HCT116 (cell line): ENCODE results near the gene SELENOK. TPM values are rescaled to one million over a fixed set of nuclear protein-coding genes. Genes with fewer than 3 reads are reported as not detected.

Experiments
- ATAC-seq: fragments of 200-7000 bp; cut with Tn5 transposase; 2 replicates; pipeline ENCODE4 v1.9.1; 2020; ENCODE audit warnings: mild to moderate bottlenecking, moderate library complexity
- BruUV-seq: library from RNA; stranded (reverse); fragments of 400-500 nt; replicated peaks from 2 replicates; lab custom pipeline; 2021; lab: Mats Ljungman, UMichigan
- CTCF ChIA-PET: fragments of 300-600 bp; sonication (Branson Sonifier 250); formaldehyde crosslinking; loops from one replicate; lab custom pipeline; 2021; ENCODE audit warnings: antibody characterized with exemption; lab: Charles Lee
- POLR2A ChIA-PET: fragments of 300-600, 350-600 bp; sonication (Branson Sonifier 250); formaldehyde crosslinking; loops from one replicate; lab custom pipeline; 2021; ENCODE audit warnings: antibody characterized with exemption; lab: Charles Lee
- RAD21 ChIA-PET, 2 experiments: fragments of 300-600 bp; sonication (Branson Sonifier 250); formaldehyde crosslinking; loops; one replicate each; lab custom pipeline; 2023; ENCODE audit warnings: low total read pairs in 2 of 2; ENCODE audit not compliant: uncharacterized antibody in 2 of 2, unreplicated experiment in 2 of 2, low non-redundant PET in 1 of 2; lab: Charles Lee
- DNase-seq: peaks from one replicate; pipeline ENCODE4 v3.0.0-alpha.2; 2010; ENCODE audit warnings: low read depth, low spot score
- H2AFZ ChIP-seq: fragments of 200-600 bp; shearing (Covaris generic), sonication (generic); 2 replicates; pipeline ENCODE4 v1.6.1; 2017; ENCODE audit warnings: low read depth, mixed run types, mixed read lengths, antibody characterized with exemption, low read length; ENCODE audit not compliant: poor library complexity, severe bottlenecking
- H3K27ac ChIP-seq: 2 replicates; pipeline ENCODE4 v1.5.1; 2012; ENCODE audit warnings: low read depth, low read length
- H3K27me3 ChIP-seq: fragments of 200-600 bp; sonication (generic); 2 replicates; pipeline ENCODE4 v1.6.1; 2016; ENCODE audit warnings: mixed run types, low read length, mixed read lengths; ENCODE audit not compliant: insufficient read depth
- H3K36me3 ChIP-seq, 2 experiments: fragments of 200-500 bp in 1 of 2; fragments of 200-600 bp in 1 of 2; sonication (Bioruptor generic) in 1 of 2; sonication (generic) in 1 of 2; 2 replicates each; pipeline versions ENCODE4 v1.5.1 to v1.6.1; 2014 to 2016; ENCODE audit warnings: low read length in 2 of 2, inconsistent platforms in 1 of 2, mixed read lengths in 1 of 2, mixed run types in 1 of 2; ENCODE audit not compliant: insufficient read depth in 2 of 2, control insufficient read depth in 1 of 2
- H3K4me1 ChIP-seq, 2 experiments: fragments of 200-600 bp in 1 of 2; sonication (generic) in 1 of 2; 2 replicates each; pipeline versions ENCODE4 v1.5.1 to v1.6.1; 2012 to 2017; ENCODE audit warnings: low read length in 2 of 2, inconsistent platforms in 1 of 2, mild to moderate bottlenecking in 1 of 2, mixed read lengths in 1 of 2, mixed run types in 1 of 2, moderate library complexity in 1 of 2; ENCODE audit not compliant: insufficient read depth in 2 of 2, control insufficient read depth in 1 of 2
- H3K4me2 ChIP-seq: fragments of 200-600 bp; sonication (generic); 2 replicates; pipeline ENCODE4 v1.6.1; 2017; ENCODE audit warnings: mixed run types, low read length, mixed read lengths
- H3K4me3 ChIP-seq, 2 experiments: fragments of 200-600 bp in 1 of 2; sonication (generic) in 1 of 2; replicated peaks in 1 of 2; 2 replicates each; pipeline ENCODE4 v1.5.1; 2011 to 2016; ENCODE audit warnings: low read length in 2 of 2, control low read depth in 1 of 2, low read depth in 1 of 2, mild to moderate bottlenecking in 1 of 2, mixed read lengths in 1 of 2, mixed run types in 1 of 2
- H3K79me2 ChIP-seq: fragments of 200-600 bp; sonication (generic); 2 replicates; pipeline ENCODE4 v1.6.1; 2017; ENCODE audit warnings: mild to moderate bottlenecking, mixed run types, low read length, moderate library complexity, mixed read lengths; ENCODE audit not compliant: insufficient read depth
- H3K9ac ChIP-seq: fragments of 200-600 bp; sonication (generic); 2 replicates; pipeline ENCODE4 v1.6.1; 2016; ENCODE audit warnings: low read length, mixed read lengths
- H3K9me2 ChIP-seq: fragments of 200-600 bp; sonication (generic), shearing (Covaris generic); 2 replicates; pipeline ENCODE4 v1.6.1; 2017; ENCODE audit warnings: mixed run types, mild to moderate bottlenecking, moderate library complexity; ENCODE audit not compliant: insufficient read depth
- H3K9me3 ChIP-seq, 2 experiments: fragments of 200-500 bp in 1 of 2; fragments of 200-600 bp in 1 of 2; sonication (Bioruptor generic) in 1 of 2; sonication (generic) in 1 of 2; 2 replicates each; pipeline ENCODE4 v1.6.1; 2014 to 2017; ENCODE audit warnings: low read length in 2 of 2, mixed read lengths in 2 of 2, inconsistent platforms in 1 of 2, low read depth in 1 of 2, mild to moderate bottlenecking in 1 of 2, mixed run types in 1 of 2, moderate library complexity in 1 of 2; ENCODE audit not compliant: control insufficient read depth in 1 of 2, insufficient read depth in 1 of 2
- H4K20me1 ChIP-seq: fragments of 200-600 bp; sonication (generic), shearing (Covaris generic); 2 replicates; pipeline ENCODE4 v1.6.1; 2017; ENCODE audit warnings: mixed run types, mild to moderate bottlenecking, moderate library complexity; ENCODE audit not compliant: insufficient read depth
- CBX3 ChIP-seq: IDR thresholded peaks from 2 replicates; pipeline ENCODE4 v1.6.1; 2012; ENCODE audit warnings: low read depth
- EGR1 ChIP-seq: IDR thresholded peaks from 2 replicates; pipeline ENCODE4 v1.6.1; 2012; ENCODE audit warnings: low read depth
- ELF1 ChIP-seq: IDR thresholded peaks from 2 replicates; pipeline ENCODE4 v1.6.1; 2012; ENCODE audit warnings: low read depth, borderline replicate concordance
- EZH2 ChIP-seq: fragments of 200-600 bp; sonication (generic); IDR thresholded peaks from 2 replicates; pipeline ENCODE4 v1.6.1; 2017; ENCODE audit warnings: antibody characterized with exemption, mixed run types
- EZH2phosphoT487 ChIP-seq: fragments of 200-600 bp; IDR thresholded peaks from 2 replicates; pipeline ENCODE4 v1.6.1; 2018; ENCODE audit warnings: antibody characterized with exemption, borderline replicate concordance
- FOSL1 ChIP-seq: IDR thresholded peaks from 2 replicates; pipeline ENCODE4 v1.6.1; 2012; ENCODE audit warnings: low read depth
- MAX ChIP-seq: IDR thresholded peaks from 2 replicates; pipeline ENCODE4 v1.6.1; 2012
- POLR2AphosphoS5 ChIP-seq: IDR thresholded peaks from 2 replicates; pipeline ENCODE4 v1.6.1; 2011; ENCODE audit warnings: mild to moderate bottlenecking, low read depth, low read length, moderate library complexity
- SIN3A ChIP-seq: IDR thresholded peaks from 2 replicates; pipeline ENCODE4 v1.6.1; 2012; ENCODE audit warnings: low read depth
- SP1 ChIP-seq: IDR thresholded peaks from 2 replicates; pipeline ENCODE4 v1.6.1; 2012; ENCODE audit warnings: low read depth
- SRF ChIP-seq: IDR thresholded peaks from 2 replicates; pipeline ENCODE4 v1.6.1; 2012; ENCODE audit warnings: low read depth
- TCF7L2 ChIP-seq: IDR thresholded peaks from 2 replicates; pipeline ENCODE4 v1.7.0; 2011; ENCODE audit warnings: borderline replicate concordance, inconsistent platforms; ENCODE audit not compliant: insufficient read depth, insufficient read length; ENCODE audit errors: extremely low read depth
- ZNF274 ChIP-seq: fragments of 200-500 bp; sonication (Bioruptor generic); IDR thresholded peaks from 2 replicates; pipeline ENCODE4 v1.6.1; 2014; ENCODE audit warnings: mild to moderate bottlenecking, low read depth, low read length, inconsistent platforms
- intact Hi-C: fragments of 100-400 bp; cut with micrococcal nuclease; formaldehyde crosslinking; loops from 2 replicates; pipeline ENCODE4 v1.10.0; 2022
- total RNA-seq: library from RNA; stranded (reverse); gene quantifications from one replicate; pipeline ENCODE4 v1.2.1, GENCODE V29; 2021; ENCODE audit not compliant: unreplicated experiment
- TF ChIP-seq, protein P1 (sequence below): IDR thresholded peaks from 2 replicates; pipeline ENCODE4 v1.6.1; 2012
- TF ChIP-seq, protein P2 (sequence below), 3 experiments: fragments of 200-600 bp in 1 of 3; sonication (generic) in 1 of 3; IDR thresholded peaks in 2 of 3; conservative IDR thresholded peaks in 1 of 3; 2 replicates each; pipeline ENCODE4 v1.5.1; 2012 to 2017; ENCODE audit warnings: low read depth in 2 of 3, low read length in 2 of 3, antibody characterized with exemption in 1 of 3, borderline replicate concordance in 1 of 3, control low read depth in 1 of 3, mild to moderate bottlenecking in 1 of 3, mixed read lengths in 1 of 3, mixed run types in 1 of 3, moderate library complexity in 1 of 3; ENCODE audit not compliant: insufficient read depth in 1 of 3

SELENOK gene
- total RNA-seq, 1 experiment from 2014 or later = 35.1 TPM

GRCh38 chr3:53936347-53936746 lies 44.7 kb upstream of the SELENOK start:
- 0 out of 2 replicates have a peak, but pooled peaks cover 3% of the 10 kb centered on the region for H3K27me3 ChIP-seq
- H3K27ac ChIP-seq = no peak overlapping the region
- TF ChIP-seq POLR2AphosphoS5 (no peak), SRF (no peak), TCF7L2 (no peak), ZNF274 (no peak), EZH2phosphoT487 (no peak), EGR1 (no peak), MAX (no peak), SIN3A (no peak), EZH2 (no peak), SP1 (no peak), FOSL1 (no peak), CBX3 (no peak), ELF1 (no peak)
- TF ChIP-seq, protein P1, sequence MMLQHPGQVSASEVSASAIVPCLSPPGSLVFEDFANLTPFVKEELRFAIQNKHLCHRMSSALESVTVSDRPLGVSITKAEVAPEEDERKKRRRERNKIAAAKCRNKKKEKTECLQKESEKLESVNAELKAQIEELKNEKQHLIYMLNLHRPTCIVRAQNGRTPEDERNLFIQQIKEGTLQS = no peak
- TF ChIP-seq, protein P2, sequence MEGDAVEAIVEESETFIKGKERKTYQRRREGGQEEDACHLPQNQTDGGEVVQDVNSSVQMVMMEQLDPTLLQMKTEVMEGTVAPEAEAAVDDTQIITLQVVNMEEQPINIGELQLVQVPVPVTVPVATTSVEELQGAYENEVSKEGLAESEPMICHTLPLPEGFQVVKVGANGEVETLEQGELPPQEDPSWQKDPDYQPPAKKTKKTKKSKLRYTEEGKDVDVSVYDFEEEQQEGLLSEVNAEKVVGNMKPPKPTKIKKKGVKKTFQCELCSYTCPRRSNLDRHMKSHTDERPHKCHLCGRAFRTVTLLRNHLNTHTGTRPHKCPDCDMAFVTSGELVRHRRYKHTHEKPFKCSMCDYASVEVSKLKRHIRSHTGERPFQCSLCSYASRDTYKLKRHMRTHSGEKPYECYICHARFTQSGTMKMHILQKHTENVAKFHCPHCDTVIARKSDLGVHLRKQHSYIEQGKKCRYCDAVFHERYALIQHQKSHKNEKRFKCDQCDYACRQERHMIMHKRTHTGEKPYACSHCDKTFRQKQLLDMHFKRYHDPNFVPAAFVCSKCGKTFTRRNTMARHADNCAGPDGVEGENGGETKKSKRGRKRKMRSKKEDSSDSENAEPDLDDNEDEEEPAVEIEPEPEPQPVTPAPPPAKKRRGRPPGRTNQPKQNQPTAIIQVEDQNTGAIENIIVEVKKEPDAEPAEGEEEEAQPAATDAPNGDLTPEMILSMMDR (IDR thresholded peaks at IDR 0.05 in 2 of 3, conservative IDR thresholded peaks at IDR 0.05 in 1 of 3; ENCODE audit: borderline replicate concordance in 1 of 3, insufficient read depth in 1 of 3, low read depth in 2 of 3, low read length in 2 of 3) = no peak
- ChIA-PET RAD21 (no interaction called here), POLR2A (no interaction called here), CTCF (interaction anchor here (1.5 kb wide), 1 partner anchor 9 kb away, joined by 4 read pairs; no protein-coding TSS in a partner anchor)
- no peak overlapping the region for H2AFZ ChIP-seq
- DNase-seq = no peak
- no peak overlapping the region for H3K9ac ChIP-seq
- no peak for ATAC-seq
- no peaks in the 10 kb centered on the region for H4K20me1 ChIP-seq
- no peak overlapping the region for H3K4me2 ChIP-seq
- H3K36me3 ChIP-seq = no peaks in the 10 kb centered on the region
- H3K4me1 ChIP-seq = no peaks in the 10 kb centered on the region
- H3K9me2 ChIP-seq = no peaks in the 10 kb centered on the region
- H3K79me2 ChIP-seq = no peaks in the 10 kb centered on the region
- no TSS peak for BruUV-seq
- no peaks in the 10 kb centered on the region for H3K9me3 ChIP-seq
- no peak overlapping the region for H3K4me3 ChIP-seq
- intact Hi-C loops = loop anchor here (5.0 to 10.0 kb wide), 2 partner anchors 491 to 1248 kb away; no protein-coding TSS in a partner anchor
